SW 1271 (cell line): ENCODE measurements around the gene C11orf91.
"Not testable (repeated sequence)": the region's sequence is repeated elsewhere in the genome, so short reads cannot be mapped to it uniquely, and the experiment has no call there.

Source experiments
- DNase-seq, 2 experiments: peaks; one replicate each; lab custom pipeline; 2025; lab: John Stamatoyannopoulos, UW

The C11orf91 gene

DNA sequence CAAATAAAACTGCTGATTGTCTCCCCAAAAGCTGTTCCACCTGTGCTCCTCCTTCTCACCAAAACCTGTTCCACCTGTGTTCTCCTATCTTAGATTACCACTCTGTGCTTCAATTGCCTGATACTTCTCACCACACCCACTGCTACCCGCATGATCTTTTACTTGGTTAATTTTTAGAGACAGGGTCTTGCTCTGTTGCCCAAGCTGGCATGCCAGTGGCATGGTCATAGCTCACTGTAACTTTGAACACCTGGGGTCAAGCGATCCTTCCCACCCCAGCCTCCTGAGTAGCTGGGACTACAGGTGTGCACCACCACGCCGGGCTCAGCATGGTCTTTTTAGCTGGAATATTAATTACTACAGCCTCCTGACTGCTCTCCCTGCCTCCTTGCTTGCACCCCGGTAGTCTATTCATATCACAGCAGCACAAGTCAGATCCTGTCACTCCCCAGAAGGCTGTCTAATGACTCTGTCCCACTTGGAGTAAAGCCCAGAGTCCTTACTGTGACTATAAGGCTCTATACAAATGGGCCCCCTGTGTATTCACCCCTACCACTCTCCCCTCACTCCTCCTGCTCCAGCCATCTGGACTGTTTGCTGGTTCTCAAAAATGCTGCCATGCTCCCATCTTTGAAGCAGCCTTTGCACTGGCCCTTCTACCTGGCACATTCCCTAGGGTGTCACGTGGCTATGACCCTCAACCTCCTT lies 3.5 kb downstream of the C11orf91 start:
- DNase-seq: no peak

DNA sequence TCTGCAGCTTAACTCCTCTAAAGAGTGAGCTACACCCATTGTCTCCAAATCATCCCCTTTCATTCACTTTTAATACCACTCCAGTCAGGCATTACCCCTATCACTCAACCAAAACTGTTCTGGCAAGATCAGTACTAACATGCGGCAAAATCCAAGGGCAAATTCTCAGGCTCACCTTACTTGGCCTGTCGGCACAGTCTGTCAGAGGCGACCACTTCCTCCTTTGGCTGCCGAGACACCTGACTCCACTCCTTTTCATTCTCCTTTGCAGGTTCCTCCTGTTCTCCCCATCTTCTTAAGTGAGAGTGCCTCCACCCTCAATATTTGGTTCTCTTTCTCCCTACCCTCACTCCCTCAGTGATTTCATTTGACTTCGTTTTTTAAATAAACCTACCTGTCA lies 4.2 kb downstream of the C11orf91 start:
- DNase-seq: no peak

DNA sequence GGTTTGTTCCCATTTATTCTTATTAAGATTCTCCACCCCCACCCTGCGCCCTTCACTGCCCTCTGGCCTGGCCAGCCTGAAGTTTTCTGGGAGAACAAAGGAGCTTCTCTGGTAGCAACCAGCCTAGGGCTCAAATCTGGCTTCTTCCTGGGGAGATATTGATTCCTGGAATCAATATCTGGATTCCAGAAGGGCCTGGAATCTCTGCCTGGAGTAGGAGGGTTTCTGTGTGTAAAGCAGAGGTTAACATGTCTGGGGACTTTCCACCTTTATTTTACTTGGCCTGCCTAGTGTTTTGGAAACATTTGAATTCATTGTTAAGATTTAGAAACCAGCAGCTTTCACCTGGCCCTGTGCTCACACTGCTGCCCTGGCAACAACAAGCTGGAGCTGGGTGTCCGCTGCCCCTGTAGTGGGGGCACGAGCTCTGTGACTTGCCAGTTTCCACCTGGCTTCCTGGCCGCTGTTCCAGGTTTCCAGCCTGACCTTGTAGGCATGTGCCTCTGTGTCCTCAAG lies 5.5 kb downstream of the C11orf91 start:
- no peak for DNase-seq

DNA sequence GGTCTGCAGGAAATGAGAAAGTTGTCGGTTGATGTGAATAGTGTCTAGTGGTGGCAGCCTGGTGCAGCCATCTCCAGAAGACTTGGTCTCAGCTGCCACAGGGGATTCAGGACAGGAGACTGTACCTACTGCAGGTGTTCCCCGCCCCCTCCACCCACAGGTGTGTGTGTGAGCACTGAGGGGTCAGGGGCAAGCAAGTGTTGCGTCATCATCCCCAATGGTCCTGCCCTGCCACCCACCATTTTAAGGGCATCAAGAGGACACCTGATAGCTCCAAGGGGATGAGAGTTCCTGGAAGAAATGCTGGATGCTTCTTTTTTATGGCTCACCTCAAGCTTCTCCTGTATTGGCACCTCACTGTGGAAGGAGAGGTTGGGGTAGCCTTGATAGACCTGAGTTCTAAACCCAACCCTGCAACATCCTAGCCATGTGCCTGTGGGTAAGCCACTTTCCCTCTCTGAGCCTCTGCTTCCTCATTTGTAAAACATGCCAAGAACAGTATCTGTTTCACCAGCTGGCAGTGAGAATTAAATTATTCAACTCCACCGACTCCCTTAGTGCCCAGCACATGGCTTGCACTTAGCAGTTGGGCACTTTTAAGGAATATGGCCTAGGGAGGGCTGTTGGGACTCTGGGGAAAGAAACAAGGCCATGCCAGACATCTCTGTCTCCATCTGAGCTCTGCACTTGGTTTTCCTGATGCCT lies 6.1 kb downstream of the C11orf91 start:
- no peak for DNase-seq

DNA sequence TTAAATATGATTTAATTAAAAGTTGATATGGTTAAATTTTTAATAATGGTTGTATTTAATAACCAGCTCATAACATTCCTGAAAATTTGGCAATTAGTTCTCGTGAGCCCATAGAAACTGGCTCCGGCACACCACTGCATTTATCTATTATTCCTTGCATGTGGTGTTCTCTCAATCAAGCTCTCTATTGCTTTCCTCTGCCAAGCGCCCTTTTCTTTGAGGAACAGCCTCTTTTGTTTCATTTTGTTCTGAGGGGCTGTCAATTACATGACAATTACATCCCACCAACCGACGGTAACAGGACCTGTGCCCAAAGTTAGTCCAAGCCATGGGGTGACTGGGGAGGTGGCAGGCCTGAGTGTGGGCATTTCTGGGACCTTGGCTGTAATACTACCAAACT lies 8.1 kb downstream of the C11orf91 start:
- DNase-seq: no peak

DNA sequence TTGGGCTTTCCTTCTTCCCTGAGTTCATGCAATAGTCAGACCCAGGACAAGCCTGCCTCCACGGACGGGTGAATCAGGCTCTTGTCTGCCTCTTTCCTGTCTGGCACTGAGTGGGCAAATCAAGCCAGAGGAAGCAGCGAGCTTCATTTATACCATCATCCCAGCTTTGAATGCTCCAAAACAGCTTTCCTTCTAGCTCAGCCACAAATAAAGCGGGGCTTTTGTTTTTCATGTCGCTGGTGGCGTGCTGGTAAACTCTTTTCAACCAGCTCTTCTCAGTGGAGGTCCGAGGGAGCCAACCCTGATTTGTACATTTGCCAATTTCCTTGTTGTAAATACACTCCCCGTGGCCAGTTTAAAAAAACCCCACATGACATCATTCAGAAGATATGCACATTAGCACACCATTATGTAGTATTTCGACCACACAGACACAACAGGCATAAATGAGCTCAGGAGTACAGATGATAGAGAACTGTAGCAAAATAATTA lies 8.6 kb downstream of the C11orf91 start:
- peak; percentile 85 to 93 for DNase-seq

DNA sequence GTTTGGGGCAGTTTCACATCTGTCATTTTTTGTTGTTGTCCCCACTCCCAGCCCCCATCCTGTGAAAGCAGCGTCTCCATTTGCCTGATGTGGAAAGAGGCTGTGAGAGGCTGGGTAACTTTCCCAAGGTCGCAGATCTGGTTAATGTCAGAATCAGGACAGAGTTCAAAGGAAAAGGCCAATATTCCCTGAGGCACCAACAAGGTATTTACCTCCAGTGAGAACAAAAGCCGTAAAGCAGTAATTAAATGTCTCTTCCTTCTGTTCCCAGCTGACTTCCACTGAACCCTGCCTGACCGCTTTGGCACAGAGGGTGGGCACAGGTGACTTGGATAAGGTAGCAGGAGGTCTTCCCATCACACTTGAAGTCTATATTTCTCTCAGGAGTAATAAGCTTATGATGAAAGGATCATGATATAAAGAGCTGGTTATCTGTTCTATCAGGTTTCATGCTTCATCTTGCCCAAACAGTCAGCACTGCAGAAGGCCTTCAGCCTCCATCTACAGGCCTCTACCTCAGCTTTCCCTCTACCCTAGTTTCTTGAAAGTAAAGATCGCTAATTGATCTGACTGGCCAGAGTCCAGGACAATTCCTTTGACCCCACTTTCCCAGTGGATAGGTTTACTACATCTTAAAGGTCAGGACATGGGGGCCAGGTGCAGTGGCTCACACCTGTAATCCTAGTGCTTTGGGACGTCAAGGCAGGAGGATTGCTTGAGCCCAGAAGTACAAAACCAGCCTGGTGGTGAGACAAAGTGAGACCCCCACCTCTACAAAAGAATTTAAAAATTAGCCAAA lies 9.4 kb downstream of the C11orf91 start:
- no peak for DNase-seq

DNA sequence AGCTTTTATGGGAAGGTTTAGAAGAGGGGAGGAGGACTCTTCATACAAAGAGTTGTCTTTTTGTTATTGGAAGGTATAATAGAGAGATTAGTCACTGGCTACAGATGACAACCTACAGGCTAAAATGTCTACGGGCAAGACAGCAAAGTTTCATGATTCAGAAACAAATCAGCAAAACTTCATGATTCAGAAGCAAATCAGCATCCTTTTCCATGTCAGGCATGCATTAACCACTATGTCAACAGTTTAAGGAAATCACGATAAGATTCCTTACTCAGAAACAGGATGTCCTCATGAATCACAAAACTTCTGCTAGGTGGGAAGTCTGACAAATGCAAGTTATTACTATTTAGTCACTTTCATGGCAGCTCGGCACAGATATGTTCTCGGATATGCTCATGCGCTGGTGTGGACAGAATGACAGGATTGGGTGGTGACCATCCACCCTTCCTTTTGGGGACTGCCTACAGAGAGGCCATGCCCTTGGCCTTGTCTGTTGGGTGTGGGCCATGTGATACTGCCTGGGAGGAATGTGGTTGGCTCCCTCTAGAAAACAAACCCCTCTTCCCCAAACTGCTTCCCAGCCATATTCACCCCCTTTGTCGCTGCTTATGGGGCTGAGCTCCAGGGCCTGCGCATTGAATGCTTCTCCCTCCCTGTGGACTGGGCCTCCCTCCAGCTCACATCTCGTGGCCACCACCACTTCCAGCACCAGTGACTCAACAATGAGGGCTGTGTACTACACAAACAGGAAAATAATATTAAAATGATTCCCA lies 10.1 kb downstream of the C11orf91 start:
- peak; percentile 95 to 99 for DNase-seq

DNA sequence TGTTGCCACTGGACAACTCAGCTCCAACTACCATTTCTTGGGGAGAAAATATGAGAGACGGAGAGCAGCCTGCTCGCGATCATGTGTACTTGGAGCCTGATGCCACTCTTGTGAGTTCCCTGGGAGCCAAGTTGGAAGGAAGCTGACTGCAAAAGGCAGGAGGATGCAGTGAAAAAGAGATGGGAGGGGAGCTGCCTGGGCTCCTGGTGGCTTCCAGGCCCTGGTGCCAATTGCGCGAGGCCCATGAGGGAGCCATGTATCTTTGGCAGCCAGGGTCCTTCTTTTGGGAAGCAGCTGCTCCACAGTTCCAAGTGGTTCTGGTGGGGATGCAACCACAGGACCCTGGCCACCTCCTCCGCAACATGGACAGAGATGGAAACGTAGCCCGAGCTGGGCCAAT lies 11.1 kb downstream of the C11orf91 start:
- DNase-seq: no peak

DNA sequence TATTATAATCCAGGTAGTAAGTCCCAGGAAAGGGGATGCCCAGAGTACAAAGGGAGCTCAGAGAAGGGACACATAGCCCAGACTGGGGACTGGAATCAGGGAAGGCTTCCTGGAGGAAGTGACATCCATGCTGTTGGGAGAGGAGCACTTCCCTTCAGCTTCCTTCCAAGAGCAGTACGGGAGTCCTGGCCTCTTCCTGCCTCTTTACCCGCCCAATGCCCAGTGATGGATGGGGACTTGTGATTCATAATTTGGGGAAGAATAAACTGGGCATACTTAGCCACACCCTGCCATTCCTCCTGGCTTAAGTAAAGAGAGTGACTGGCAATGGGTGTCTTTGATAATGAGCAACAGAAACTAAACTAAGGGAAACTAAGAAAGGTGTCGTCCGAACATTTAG lies 11.5 kb downstream of the C11orf91 start:
- DNase-seq: no peak

DNA sequence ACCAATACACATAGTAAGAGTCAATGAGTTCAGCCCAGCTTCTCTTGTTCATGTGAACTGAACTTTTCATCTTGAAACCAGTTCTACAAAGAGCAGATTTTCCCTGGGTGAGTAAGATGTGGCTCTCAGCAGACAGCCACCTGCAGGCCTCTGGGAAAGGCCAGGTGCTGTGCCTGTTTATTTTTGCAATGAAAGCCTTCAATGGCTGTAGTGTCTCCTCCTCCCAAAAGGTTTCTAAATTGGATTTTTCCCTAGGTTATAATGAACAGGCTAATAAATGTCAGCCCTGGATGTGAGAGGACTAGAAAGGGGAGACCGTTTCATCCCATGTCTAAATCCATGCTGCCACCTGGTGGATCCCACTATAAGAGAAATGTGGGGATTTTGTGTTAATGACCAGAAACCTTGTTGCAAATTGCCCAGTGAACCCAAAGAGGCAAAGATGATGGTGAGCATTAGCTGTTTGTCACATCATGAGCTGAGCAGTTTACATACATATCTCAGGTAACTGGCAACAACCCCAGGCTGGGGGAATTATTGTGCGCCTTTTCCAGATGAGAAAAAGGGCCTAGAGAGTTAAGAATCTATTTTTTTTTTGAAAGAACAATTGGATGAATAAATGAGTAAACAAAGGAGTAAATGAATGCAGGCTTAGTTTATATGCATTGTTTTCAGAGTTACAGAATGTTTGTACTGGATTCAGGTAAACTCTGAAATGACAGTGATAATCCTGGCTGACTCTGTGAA lies 12.7 kb downstream of the C11orf91 start:
- peak in 1 of 2 experiments; percentile 80 for DNase-seq

DNA sequence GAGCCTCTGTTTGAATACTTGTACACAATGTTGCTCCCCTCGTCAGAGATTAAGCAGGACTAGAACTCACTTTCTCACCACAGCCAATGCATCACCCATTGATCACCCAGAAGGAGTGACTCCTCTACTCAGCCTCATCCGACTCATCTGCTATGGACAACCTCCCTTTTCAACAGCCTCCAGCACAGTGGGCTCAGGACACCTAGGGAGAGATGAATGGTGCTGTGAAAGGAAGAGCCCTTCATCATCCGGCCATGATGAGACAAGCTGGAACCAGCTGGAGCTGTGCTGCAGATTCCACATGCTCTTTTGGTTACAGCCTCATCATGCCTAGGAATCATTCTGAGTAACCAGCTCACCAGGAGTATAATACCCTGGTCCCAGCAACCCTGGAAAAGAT lies 15.5 kb downstream of the C11orf91 start:
- DNase-seq: no peak

DNA sequence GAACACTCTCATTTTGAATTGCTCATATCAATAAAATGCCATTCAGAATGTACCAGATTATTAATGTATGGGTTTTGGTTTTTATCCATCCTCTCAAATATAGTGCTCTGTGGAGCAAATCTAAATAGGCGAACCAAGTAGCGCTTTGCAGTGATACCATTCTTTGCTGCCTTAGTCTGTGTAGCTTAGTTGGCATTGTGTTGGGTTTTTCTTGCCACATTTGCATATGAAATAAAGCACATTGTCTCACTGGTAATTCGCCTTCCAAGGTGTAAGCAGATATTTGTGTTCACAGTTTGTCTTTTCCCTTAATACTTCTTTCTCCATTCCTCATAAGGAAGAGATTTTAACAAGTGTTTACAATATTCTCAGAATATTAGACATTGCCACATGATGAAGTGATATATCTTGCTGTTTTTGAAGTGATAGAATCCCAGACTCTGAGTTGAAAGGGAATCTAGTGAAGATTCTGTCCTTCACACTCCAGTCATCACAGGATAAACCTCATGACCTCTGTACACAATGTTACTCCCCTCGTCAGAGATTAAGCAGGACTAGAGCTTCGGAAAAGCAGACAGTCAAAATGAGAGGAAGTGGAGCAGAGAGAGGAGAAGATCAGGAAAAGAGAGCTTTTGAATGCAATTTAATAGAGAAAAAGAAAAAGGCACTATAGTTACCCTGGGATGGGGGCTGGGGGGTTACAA lies 16.5 kb downstream of the C11orf91 start:
- DNase-seq: no peak

DNA sequence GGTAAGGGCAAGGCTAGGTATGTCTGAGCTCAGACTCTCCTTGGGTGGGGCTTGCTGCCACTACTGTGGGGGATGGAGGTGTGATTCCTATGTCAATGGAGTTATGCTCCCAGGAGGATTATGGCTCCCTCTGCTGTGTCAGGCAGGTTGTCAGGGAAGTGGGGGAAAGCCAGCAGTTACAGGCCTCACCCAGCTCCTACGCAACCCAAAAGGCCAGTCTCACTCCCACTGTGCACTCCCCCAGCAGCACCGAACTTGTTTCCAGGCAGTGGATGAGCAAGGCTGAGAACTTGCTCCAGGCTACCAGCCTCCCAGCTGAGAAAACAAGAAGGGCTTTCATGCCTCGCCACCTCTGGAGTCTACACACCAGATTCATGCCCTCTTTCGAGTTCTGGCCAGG lies 18.2 kb downstream of the C11orf91 start:
- DNase-seq: no peak

DNA sequence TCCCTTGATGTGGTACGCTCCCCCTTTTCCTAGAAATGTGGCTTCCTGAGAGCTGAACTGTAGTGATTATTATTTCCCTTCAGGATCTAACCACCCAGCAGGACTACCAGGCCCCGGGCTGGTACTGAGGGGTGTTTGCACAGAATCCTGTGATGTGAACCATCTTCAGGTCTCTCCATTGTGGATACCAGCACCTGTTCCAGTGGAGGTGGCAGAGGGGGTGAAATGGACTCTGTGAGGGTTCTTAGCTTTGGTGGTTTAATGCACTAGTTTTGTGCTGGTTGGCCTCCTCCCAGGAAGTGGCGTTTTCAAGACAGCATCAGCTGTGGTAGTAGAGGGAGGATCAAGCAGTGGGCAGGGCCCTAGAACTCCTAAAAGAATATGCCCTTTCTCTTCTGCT lies 18.6 kb downstream of the C11orf91 start:
- DNase-seq: no peak

DNA sequence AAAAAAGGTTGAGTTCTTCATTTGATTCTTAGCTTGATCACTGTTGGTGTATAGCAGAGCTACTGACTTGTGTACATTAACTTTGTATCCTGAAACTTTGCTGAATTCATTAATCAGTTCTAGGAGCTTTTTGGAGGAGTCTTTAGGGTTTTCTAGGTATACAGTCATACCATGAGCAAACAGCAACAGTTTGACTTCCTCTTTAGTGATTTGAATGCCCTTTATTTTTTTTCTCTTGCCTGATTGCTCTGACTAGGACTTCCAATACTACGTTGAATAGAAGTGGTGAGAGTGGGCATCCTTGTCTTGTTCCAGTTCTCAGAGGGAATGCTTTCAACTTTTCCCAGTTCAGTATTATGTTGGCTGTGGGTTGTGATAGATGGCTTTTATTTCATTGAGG lies 22.0 kb downstream of the C11orf91 start:
- not testable (repeated sequence) for DNase-seq

DNA sequence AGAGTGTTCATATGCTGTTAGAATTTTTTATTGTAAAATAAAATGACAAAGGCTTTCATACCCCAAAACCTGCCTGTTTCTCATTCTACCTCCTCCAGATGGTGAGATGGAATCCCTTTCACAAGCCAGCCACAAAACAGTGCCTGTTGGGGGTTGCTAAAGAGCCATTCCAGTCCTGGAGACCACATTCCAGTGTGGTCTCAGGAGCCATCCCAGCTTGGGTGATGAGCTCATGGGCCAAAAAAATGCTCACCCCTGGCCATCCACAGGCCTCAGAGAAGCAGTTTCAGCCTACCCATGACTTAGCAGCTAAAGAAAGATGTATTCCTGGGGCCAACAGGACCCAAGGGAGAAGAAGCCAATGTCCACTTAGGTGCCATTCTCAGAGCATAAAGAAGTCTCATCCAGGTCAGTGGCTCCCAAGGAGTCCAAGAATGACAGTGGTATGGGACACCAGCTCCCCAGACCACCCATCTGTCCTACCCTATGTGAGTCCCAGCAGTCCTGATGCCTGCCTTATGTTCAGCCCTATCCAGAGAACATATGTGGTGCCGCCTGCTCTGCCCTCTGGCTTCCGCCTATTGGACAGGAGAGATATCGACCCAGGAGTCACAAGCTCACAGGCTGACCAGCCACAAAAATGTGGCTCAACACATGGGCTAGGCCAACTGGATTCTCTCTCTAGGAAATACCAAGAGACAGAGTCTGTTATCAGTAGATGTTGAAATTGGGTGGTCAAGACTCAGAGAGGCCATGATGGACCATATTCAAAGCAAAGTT lies 26.4 kb downstream of the C11orf91 start:
- DNase-seq: no peak

DNA sequence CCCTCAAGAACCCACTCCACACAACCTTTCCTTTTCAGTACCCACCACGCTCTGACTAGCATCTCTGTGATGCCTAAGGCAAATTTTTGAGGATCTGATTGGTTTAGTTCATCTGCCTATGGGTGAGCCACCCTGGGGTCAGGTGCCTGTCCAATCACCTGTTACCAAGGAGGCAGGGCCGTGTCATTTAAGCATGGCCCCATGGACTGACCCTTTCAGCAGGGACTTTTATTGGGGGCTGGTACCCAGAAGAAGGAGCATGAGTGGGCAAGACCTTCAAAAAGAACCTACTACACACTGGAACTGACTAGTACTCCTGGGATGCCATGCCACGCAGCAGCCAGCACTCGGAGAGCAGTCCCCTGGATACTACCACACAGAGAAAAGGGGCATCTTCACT lies 28.4 kb downstream of the C11orf91 start:
- DNase-seq: no peak

DNA sequence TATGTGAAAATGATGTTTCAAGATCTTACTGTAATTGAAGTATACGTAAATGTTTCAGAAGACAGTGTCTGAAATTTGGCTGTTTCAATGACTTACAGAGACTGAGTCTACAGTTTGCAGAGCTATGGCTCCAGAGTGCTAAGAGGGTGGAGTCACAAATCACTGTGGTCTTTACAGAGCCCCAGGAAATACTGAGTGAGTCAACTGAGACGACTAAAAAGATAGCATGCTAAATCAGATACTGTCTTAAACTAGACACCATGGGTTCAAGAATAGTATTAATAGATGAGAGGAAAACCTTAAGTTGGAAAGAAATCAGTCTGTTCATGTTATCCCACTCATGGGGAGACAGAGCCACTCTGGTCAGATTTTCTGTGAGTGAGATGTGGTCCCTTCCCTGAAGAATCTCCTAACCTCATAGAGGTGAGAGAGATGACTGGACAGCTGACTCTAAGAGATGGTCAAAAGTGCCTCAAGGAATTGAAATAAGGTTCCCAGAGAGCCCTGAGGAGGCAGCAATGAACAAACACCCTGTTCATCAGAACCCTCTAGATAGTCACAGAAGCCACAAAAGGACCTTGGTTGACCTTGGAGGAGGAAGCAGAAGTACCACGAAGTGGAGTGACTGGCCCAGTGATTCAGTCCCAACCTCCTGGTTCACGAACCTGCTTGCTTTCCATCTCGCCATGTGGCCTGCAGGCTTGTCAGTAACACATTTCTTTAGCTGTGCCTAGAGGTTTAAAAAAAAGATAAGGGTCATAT lies 30.2 kb downstream of the C11orf91 start:
- DNase-seq: no peak
